Activated naive CD8-positive, alpha-beta T cell treated with anti-CD3 and anti-CD28 coated beads, Interleukin-2, amount 50 U/mL, for 24 hours (primary cell): ENCODE measurements around the gene MRPS18A.
"Not testable (repeated sequence)": the region's sequence is repeated elsewhere in the genome, so short reads cannot be mapped to it uniquely, and the experiment has no call there.

ENCODE experiments used
- ATAC-seq: fragments of 150-1000 bp; cut with Tn5 transposase; one replicate; pipeline ENCODE4 v1.10.0; 2021
- DNase-seq: peaks from one replicate; pipeline ENCODE4 v3.0.0; 2021
- H3K27ac Mint-ChIP-seq: one replicate; pipeline ENCODE4 v1.8.0; 2021; ENCODE audit warnings: mild to moderate bottlenecking, mixed read lengths
- H3K27me3 Mint-ChIP-seq: one replicate; pipeline ENCODE4 v1.8.0; 2021; ENCODE audit warnings: mixed read lengths
- H3K36me3 Mint-ChIP-seq: one replicate; pipeline ENCODE4 v1.8.0; 2021; ENCODE audit warnings: low read depth, mixed read lengths
- H3K4me1 Mint-ChIP-seq: one replicate; pipeline ENCODE4 v1.8.0; 2021; ENCODE audit warnings: mixed read lengths
- H3K4me3 Mint-ChIP-seq: one replicate; pipeline ENCODE4 v1.8.0; 2021; ENCODE audit warnings: mild to moderate bottlenecking, moderate library complexity, mixed read lengths
- H3K9me3 Mint-ChIP-seq: one replicate; pipeline ENCODE4 v1.8.0; 2021; ENCODE audit warnings: mixed read lengths

The MRPS18A gene

GRCh38 chr6:43658161-43658560 is 29.4 kb downstream of the MRPS18A start:
- H3K27me3 Mint-ChIP-seq = no peaks in the 10 kb centered on the region

GRCh38 chr6:43657221-43657802 is 30.3 kb downstream of the MRPS18A start:
- H3K27ac Mint-ChIP-seq = no peak overlapping the region
- H3K27me3 Mint-ChIP-seq = no peaks in the 10 kb centered on the region
- H3K4me1 Mint-ChIP-seq = no peaks in the 10 kb centered on the region
- ATAC-seq (no peak), DNase-seq (no peak)
- H3K9me3 Mint-ChIP-seq = no peaks in the 10 kb centered on the region
- no peak overlapping the region for H3K4me3 Mint-ChIP-seq
- no peaks in the 10 kb centered on the region for H3K36me3 Mint-ChIP-seq

More at GRCh38 chr6:43658161-43658560, 29.4 kb downstream of the MRPS18A start:
- Mint-ChIP-seq H3K9me3 (no peaks in the 10 kb centered on the region), H3K36me3 (no peaks in the 10 kb centered on the region), H3K4me3 (no peak overlapping the region), H3K4me1 (no peaks in the 10 kb centered on the region), H3K27ac (no peak overlapping the region)
- no peak for ATAC-seq
- no peak for DNase-seq

GRCh38 chr6:43652822-43653221 is 34.8 kb downstream of the MRPS18A start:
- H3K4me1 Mint-ChIP-seq, H3K4me3 Mint-ChIP-seq, DNase-seq, H3K27me3 Mint-ChIP-seq, H3K36me3 Mint-ChIP-seq, H3K9me3 Mint-ChIP-seq, H3K27ac Mint-ChIP-seq, ATAC-seq: not testable (repeated sequence)

DNA sequence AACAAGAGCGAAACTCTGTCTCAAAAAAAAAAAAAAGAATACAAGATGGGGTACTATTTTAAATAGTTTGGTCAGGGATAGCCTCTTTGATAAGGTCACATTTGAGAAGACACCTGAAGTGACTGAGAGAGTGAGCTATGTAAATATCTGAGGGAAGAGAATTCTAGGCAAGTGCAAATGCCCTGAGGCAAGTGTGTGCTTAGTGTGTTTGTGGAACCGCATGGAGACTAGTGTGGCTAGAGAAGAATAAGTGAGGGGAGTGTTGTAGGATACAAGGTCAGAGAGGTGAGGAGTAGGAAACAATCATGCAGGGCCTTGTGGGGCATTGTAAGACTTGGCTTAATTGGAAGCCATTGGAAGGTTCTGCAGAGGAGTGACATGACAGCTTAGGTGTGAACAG is 39.3 kb downstream of the MRPS18A start:
- H3K27me3 Mint-ChIP-seq = no peaks in the 10 kb centered on the region
- ATAC-seq = no peak
- DNase-seq = no peak
- peak overlapping the region; percentile 4 for H3K27ac Mint-ChIP-seq
- H3K4me1 Mint-ChIP-seq = peaks cover 5% of the 10 kb centered on the region
- no peaks in the 10 kb centered on the region for H3K36me3 Mint-ChIP-seq
- no peaks in the 10 kb centered on the region for H3K9me3 Mint-ChIP-seq
- H3K4me3 Mint-ChIP-seq = no peak overlapping the region

GRCh38 chr6:43647613-43648012 is 40.0 kb downstream of the MRPS18A start:
- peaks cover 5% of the 10 kb centered on the region for H3K4me1 Mint-ChIP-seq
- no peaks in the 10 kb centered on the region for H3K27me3 Mint-ChIP-seq
- no peaks in the 10 kb centered on the region for H3K9me3 Mint-ChIP-seq
- DNase-seq = no peak
- H3K36me3 Mint-ChIP-seq = no peaks in the 10 kb centered on the region
- no peak overlapping the region for H3K4me3 Mint-ChIP-seq
- no peak for ATAC-seq
- no peak overlapping the region for H3K27ac Mint-ChIP-seq

- no peak for DNase-seq
- H3K9me3 Mint-ChIP-seq = no peaks in the 10 kb centered on the region
- H3K4me1 Mint-ChIP-seq = peaks cover 10% of the 10 kb centered on the region
- H3K36me3 Mint-ChIP-seq = peaks cover 7% of the 10 kb centered on the region
- H3K27me3 Mint-ChIP-seq = no peaks in the 10 kb centered on the region
- peak overlapping the region; percentile 74 for H3K4me3 Mint-ChIP-seq
- no peak for ATAC-seq
- H3K27ac Mint-ChIP-seq = peak overlapping the region; percentile 24
Measured at GRCh38 chr6:43645613-43645964, 42.0 kb downstream of the MRPS18A start.

DNA sequence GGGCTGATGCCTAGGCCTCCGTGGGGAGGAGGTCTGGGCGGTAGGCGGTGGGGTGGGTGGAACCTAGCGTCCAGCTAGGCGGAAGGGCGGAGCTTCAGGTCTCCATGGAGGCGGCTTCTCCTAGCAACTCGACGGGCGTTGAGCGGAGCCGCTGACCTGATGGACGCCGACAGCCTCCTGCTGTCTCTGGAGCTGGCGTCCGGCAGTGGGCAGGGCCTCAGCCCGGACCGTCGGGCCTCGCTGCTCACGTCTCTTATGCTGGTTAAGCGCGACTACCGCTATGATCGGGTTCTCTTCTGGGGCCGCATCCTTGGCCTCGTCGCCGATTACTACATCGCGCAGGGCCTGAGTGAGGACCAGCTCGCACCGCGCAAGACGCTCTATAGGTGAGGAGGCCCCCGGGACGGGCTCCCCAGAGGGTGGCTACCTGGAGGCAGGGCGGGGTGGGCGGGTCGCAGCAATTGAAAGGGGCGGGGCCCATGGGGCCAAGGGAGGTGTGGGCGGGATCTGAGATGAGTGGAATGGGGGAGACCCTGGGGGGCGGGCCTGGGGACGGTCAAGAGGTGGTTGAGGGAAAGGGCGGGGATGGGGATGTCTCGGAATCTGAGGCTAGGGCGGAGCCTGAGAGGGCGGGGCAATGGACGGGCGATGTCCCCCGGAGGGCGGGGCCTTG is 42.5 kb downstream of the MRPS18A start, which contains the start of gene RSPH9:
TSS of gene RSPH9 (plus strand) at position 97 of the 673 bp plus-strand sequence. CDS start at position 160, 63 bp downstream.
- Mint-ChIP-seq H3K27me3 (no peaks in the 10 kb centered on the region), H3K4me1 (peaks cover 13% of the 10 kb centered on the region), H3K27ac (peak within 1 kb of the TSS; percentile 24), H3K36me3 (peaks cover 13% of the 10 kb centered on the region), H3K4me3 (peak within 1 kb of the TSS; percentile 74), H3K9me3 (no peaks in the 10 kb centered on the region)
- ATAC-seq (peak; percentile 84), DNase-seq (peak; percentile 79)

DNA sequence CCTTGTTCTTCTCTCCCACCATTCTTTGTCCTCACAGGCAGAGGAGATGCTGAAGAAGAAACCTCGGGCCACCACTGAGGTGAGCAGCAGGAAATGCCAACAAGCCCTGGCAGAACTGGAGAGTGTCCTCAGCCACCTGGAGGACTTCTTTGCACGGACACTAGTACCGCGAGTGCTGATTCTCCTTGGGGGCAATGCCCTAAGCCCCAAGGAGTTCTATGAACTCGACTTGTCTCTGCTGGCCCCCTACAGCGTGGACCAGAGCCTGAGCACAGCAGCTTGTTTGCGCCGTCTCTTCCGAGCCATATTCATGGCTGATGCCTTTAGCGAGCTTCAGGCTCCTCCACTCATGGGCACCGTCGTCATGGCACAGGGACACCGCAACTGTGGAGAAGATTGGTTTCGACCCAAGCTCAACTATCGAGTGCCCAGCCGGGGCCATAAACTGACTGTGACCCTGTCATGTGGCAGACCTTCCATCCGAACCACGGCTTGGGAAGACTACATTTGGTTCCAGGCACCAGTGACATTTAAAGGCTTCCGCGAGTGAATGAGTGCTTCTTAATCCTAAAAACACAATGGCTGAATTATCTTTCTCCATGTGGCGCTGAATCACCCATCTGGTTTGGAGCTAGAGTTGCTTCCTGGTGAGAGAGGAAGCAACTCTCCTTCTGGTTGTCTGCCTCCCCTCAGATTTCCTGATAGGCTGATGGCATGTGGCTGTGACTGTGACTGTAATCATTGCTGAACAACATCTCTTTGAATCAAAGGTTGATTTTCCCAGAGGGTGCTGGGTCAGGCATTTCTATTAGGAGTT is 47.4 kb downstream of the MRPS18A start:
- Mint-ChIP-seq H3K36me3 (peaks cover 38% of the 10 kb centered on the region), H3K27ac (peak overlapping the region; percentile 11), H3K4me3 (no peak overlapping the region), H3K27me3 (no peaks in the 10 kb centered on the region), H3K9me3 (no peaks in the 10 kb centered on the region), H3K4me1 (peaks cover 49% of the 10 kb centered on the region)
- DNase-seq (no peak), ATAC-seq (no peak)

DNA sequence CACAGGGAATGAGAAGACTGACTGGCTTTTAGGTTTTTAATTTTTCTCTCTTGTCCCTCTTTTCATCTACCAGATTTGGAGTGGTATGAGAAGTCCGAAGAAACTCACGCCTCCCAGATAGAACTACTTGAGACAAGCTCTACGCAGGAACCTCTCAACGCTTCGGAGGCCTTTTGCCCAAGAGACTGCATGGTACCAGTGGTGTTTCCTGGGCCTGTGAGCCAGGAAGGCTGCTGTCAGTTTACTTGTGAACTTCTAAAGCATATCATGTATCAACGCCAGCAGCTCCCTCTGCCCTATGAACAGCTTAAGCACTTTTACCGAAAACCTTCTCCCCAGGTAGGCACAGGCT is 51.3 kb downstream of the MRPS18A start:
- Mint-ChIP-seq H3K9me3 (no peaks in the 10 kb centered on the region), H3K4me3 (peak overlapping the region; percentile 95), H3K27ac (peak overlapping the region; percentile 93), H3K36me3 (peaks cover 35% of the 10 kb centered on the region), H3K4me1 (peaks cover 52% of the 10 kb centered on the region), H3K27me3 (no peaks in the 10 kb centered on the region)
- DNase-seq = peak; percentile 23
- peak; percentile 10 for ATAC-seq

- Mint-ChIP-seq H3K36me3 (peaks cover 31% of the 10 kb centered on the region), H3K4me3 (peak within 1 kb of the TSS; percentile 95), H3K9me3 (no peaks in the 10 kb centered on the region), H3K4me1 (peaks cover 54% of the 10 kb centered on the region), H3K27me3 (no peaks in the 10 kb centered on the region), H3K27ac (peak within 1 kb of the TSS; percentile 93)
- DNase-seq (peak; percentile 90), ATAC-seq (peak; percentile 87)
Measured at GRCh38 chr6:43635387-43636307, 51.9 kb downstream of the MRPS18A start, which contains the start of gene MAD2L1BP. Gene MAD2L1BP, plus strand, starts transcription at chr6:43635840. Its CDS starts 36 bp downstream, at chr6:43635876.

GRCh38 chr6:43634702-43635303 is 52.8 kb downstream of the MRPS18A start:
- peak overlapping the region; percentile 93 for H3K27ac Mint-ChIP-seq
- no peak for DNase-seq
- H3K36me3 Mint-ChIP-seq = peaks cover 22% of the 10 kb centered on the region
- no peaks in the 10 kb centered on the region for H3K9me3 Mint-ChIP-seq
- peaks cover 56% of the 10 kb centered on the region for H3K4me1 Mint-ChIP-seq
- no peak for ATAC-seq
- H3K27me3 Mint-ChIP-seq = no peaks in the 10 kb centered on the region
- peak overlapping the region; percentile 95 for H3K4me3 Mint-ChIP-seq

GRCh38 chr6:43633002-43633401 is 54.6 kb downstream of the MRPS18A start:
- not testable (repeated sequence) for ATAC-seq, DNase-seq, H3K4me3 Mint-ChIP-seq, H3K9me3 Mint-ChIP-seq, H3K27ac Mint-ChIP-seq, H3K27me3 Mint-ChIP-seq
- peaks cover 13% of the 10 kb centered on the region for H3K36me3 Mint-ChIP-seq
- peaks cover 49% of the 10 kb centered on the region for H3K4me1 Mint-ChIP-seq

DNA sequence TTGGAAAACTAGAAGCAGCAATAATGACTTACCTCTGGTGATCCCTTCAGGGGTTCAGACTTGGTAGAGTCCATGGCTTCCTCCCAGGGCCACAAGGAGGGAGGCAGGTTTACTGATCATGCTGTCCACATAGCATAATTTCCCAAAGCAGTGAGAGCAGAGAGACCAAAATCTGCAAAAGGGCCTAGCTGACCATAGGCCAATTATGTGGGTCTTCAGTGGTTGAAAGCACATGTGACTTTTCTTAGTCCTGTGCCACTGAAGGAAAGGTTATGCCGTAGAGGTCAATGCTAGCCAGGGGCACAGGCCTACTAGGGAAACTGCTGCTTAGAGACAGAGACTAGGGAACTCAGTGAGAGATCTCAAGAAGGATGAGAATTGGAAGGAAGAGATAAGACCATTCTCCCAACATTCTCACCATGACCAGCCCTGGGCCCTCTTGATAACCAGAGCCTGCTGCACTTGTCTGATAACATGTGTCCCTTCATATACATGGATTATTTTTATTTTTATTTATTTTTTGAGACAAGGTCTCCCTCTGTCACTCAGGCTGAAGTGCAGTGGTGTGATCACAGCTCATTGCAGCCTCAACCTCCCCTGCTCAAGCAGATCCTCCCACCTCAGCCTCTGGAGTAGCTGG is 56.5 kb downstream of the MRPS18A start:
- Mint-ChIP-seq H3K36me3 (peaks cover 14% of the 10 kb centered on the region), H3K9me3 (no peaks in the 10 kb centered on the region), H3K4me3 (no peak overlapping the region), H3K4me1 (peaks cover 50% of the 10 kb centered on the region), H3K27me3 (no peaks in the 10 kb centered on the region), H3K27ac (peak overlapping the region; percentile 70)
- DNase-seq (no peak), ATAC-seq (no peak)
